CD4-positive, alpha-beta T cell treated with Interleukin-17A for 1 hour (primary cell): Measurements from ENCODE around the gene ANKRD11.
"Not testable (repeated sequence)": the region's sequence is repeated elsewhere in the genome, so short reads cannot be mapped to it uniquely, and the experiment has no call there.

Experiments
- DNase-seq: peaks from one replicate; pipeline ENCODE4 v3.0.0-alpha.2; 2020

The ANKRD11 gene

GRCh38 chr16:89376812-89377452 lies 113.4 kb downstream of the ANKRD11 start:
- no peak for DNase-seq

GRCh38 chr16:89375686-89376085 lies 114.7 kb downstream of the ANKRD11 start:
- no peak for DNase-seq

DNA sequence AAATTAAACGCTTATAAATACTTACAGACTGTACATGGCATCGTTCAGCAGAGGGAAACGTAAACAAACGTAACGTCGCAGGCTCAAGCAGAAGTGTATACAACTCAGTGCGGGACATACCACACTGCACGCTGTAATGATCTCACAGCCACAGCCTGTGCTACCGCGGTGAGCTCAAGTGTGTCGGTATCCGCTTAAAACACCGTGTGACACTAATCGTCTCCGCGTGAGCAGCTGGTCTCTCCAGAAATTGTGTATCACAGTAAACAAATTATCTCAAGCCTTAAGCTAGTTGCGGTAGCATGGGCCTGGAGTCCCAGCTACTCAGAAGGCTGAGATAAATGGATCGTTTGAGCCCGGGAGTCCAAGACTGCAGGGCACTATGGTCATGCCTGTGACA lies 115.3 kb downstream of the ANKRD11 start:
- no peak for DNase-seq

GRCh38 chr16:89374393-89374960 lies 115.9 kb downstream of the ANKRD11 start:
- DNase-seq: no peak

GRCh38 chr16:89373355-89374110 lies 116.8 kb downstream of the ANKRD11 start:
- no peak for DNase-seq

DNA sequence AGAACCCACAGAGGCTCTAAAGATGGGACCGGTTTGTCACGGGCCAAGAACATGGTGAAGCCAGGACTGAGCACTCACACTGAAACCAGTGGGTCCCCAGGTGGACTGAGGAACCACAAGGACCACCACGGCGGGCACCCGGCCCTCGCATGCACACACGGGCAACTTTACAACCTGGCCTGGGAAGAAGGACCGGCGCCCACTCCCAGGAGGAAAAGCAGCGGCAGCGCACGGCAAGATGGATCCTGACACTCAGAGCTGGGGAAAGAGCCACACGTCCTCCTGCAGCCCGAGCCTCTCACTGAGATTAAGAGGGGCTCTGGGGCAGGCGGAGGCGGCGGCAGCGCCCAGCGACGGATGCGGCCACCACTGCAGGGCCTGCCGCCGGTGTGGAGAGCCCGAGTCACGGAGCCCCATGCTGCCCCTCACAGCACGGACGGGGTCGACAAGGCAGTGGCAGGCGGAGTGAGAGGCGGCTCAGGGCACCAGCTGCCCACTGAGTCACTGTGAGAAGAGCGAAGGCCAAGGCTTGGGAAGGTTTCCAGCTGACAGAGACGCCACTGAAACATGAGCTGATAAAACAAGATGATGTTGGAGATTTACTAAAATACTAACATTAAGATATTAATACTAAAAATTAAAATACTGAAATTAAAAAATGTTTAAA lies 118.3 kb downstream of the ANKRD11 start:
- no peak for DNase-seq

GRCh38 chr16:89371386-89371785 lies 119.0 kb downstream of the ANKRD11 start:
- no peak for DNase-seq

GRCh38 chr16:89370601-89371000 lies 119.8 kb downstream of the ANKRD11 start:
- no peak for DNase-seq

DNA sequence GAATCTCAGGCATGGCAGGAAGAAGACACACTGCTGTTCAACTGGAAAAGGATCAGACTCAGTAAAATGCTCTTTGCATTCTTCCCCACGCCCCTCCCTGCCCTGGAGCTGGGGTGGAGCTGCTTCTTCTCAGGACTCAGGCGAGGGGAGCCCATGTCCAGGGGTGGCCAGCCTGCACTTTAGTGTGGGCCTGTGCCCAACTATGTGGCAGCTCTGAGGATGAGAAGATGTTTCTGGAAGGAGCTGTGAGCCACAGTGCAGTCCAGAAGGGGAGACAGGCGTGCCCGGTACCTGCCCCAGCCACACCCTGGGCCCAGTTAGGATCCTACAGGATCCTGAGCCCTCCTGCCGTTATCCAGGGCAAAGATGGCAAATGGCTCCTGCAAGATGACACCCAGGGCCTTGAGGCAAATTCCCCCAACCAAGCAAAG lies 120.3 kb downstream of the ANKRD11 start:
- no peak for DNase-seq

GRCh38 chr16:89369266-89369895 lies 121.0 kb downstream of the ANKRD11 start:
- DNase-seq: no peak

GRCh38 chr16:89368604-89369249 lies 121.6 kb downstream of the ANKRD11 start:
- DNase-seq: no peak

DNA sequence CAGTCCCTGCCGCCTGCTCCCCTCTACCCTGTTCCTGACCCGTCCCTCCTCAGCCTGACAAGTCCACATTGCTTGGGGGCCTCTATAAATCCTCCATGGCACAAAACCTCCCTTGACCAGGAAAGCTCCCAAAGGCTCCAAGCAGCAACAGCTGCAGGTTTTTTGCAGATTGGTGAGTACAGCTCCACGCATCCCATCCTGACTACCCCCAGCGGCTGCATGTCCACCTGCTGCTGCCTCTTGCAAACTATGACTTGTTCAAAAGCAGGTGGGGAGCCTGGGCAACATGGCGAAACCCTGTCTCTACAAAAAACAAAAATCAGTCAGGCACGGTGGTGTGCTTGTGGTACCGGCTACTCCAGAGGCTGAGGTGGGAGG lies 122.8 kb downstream of the ANKRD11 start:
- DNase-seq: no peak

- no peak for DNase-seq
Observed at GRCh38 chr16:89366561-89367537, 123.5 kb downstream of the ANKRD11 start.

DNA sequence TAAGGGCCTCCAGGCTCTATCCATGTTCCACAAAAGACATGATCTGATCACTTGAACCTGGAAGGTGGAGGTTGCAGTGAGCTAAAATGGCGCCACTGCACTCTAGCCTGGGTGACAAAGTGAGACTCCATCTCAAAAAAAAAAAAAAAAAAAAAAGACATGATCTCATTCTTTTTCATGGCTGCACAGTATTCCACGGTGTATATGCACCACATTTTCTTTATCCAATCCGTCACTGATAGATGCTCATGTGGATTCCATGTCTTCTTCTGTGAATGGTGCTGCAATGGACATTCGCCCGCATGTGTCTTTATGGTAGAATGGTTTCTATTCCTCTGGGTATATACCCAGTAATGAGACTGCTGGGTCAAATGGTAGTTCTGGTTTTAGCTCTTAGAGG lies 124.4 kb downstream of the ANKRD11 start:
- no peak for DNase-seq

- DNase-seq: no peak
Observed at GRCh38 chr16:89365044-89365467, 125.3 kb downstream of the ANKRD11 start.

DNA sequence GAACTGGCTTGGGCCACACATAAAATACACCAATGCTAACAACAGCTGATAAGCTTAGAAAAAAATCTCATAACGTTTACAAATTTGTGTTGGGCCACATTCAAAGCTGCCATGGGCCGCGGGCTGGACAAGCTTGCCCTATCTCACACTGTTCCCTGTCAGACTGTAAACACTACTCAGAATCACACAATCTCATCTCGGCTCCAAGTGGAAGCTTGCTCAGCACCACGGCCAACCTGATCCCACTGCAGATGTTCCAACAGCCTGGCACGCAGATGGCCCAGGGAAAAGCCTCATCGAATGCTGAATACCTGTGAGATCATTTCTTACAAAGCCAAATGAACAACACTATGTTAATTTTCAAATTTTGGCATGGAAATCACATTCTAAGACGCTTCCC lies 125.8 kb downstream of the ANKRD11 start:
- DNase-seq: no peak

DNA sequence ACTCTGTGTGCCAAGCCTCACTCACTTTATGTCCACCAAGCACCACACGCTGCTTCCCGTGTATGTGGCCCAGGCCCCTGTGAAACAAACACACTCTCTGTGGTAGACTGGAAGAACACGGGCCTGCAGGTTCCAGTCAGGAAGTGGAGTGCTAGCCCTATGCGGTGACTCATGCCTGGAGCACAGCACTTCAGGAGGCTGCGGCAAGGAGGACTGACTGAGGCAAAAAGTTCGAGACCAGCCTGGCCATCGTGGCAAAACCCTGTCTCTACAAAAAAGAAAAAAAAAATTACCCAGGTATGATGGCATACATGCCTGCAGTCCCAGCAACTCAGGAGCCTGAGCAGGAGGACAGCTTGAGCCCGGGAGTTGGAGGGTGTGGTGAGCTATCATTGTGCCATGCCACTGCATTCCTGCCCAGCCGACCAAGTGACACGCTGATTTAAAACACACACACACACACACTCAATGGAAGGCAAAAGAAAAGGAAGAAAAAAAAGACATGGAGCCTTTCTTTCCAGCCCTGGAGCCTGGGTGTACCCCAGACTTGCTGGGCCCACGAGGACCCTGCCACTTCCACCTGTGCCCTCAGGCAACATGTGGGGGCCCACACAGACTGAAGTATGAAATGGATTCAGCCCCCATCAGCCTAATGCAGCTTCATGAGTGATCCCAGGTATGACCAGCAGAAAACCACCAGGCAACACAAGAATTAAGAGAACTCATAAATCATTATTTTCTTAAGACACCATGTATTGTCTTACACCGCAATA lies 126.6 kb downstream of the ANKRD11 start:
- peak; percentile 51 for DNase-seq

DNA sequence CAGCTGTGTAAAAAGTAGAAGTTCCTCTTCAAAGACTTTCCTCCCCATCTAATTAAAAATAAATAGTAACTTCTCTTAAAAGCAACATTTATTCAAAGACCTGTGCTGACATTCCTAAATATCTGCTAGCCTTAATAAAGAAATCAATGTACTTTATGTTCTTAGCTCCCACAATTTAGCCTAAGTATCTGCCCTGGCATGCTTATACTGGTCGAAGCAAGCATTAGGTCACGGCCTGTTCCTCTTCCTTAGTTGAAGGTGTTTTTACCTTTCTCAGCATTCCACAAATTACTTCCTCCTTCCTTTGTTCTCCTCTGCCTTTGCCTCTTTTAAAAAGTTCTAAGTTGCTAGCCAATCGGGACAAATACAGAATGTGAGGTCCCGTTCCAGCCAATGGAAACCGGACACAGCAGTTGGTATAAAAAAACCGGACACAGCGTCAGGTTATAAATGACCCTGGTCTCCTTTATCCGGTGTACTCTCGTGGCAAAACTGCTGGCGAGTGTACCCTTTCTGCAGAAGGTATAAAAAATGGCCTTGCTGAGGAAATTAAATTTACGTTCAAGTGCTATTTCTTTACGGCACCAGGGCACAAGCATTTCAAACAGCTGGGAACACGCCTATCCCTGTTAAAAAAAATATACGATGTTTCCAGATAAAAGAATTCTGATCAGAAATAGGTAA lies 127.7 kb downstream of the ANKRD11 start:
- DNase-seq: not testable (repeated sequence)

- no peak for DNase-seq
Observed at GRCh38 chr16:89361751-89362539, 128.4 kb downstream of the ANKRD11 start.
